Stimulated activated CD4-positive, alpha-beta T cell treated with anti-CD3 and anti-CD28 coated beads, Interleukin-1b, Interleukin-23, amount 100 ng/mL, for 48 hours (primary cell): Measurements from ENCODE around the gene PRKCA.
"Not testable (repeated sequence)": the region's sequence is repeated elsewhere in the genome, so short reads cannot be mapped to it uniquely, and the experiment has no call there.

ENCODE experiments used
- DNase-seq: peaks from one replicate; pipeline ENCODE4 v3.0.0-alpha.2; 2020

The PRKCA gene

DNA sequence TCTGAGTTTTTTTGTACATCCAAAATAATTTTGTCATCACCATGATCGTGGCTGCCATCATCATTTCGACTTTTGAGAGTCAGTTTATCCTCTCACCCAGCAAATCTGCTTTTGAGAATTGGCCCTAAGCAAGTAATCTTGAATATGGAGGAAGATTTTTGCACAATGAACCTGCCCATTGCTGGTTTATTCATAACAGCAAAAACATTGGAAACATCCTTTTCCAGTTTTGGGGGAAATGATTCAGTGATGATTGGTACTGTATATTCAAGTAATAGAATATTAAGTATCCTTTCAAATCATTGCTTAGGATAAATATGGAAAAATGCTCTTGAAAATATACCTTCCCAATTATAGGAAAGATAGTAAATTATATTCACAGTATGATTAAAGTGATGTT, 53.1 kb downstream of the PRKCA start:
- no peak for DNase-seq

- no peak for DNase-seq
Measured at GRCh38 chr17:66357037-66357436, 54.6 kb downstream of the PRKCA start.

GRCh38 chr17:66359351-66359750, 56.9 kb downstream of the PRKCA start:
- no peak for DNase-seq

DNA sequence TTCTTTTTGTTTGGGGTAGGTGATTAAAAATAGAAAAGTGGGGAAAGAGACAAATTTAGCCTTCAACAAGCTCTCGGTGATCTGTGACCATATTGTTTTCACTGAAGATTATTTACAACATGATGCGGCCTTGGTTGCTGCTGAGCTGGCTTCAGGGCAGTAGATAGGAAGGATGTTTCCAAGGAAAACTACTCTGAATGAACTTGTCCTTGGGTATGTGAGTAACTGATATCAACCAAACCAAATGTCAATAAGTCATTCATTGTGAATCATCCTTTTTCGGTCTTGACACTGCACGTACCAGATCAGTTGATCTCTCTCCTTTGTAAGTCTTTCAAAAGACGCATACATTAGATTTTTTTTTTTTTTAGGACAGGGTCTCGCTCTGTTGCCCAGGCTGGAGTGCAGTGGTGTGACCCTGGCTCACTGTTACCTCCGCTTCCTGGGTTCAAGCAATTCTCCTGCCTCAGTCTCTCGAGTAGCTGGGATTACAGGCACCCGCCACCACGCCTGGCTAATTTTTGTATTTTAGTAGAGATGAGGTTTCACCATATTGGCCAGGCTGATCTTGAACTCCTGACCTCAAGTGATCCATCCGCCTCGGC, 58.6 kb downstream of the PRKCA start:
- DNase-seq, result not testable (repeated sequence)

DNA sequence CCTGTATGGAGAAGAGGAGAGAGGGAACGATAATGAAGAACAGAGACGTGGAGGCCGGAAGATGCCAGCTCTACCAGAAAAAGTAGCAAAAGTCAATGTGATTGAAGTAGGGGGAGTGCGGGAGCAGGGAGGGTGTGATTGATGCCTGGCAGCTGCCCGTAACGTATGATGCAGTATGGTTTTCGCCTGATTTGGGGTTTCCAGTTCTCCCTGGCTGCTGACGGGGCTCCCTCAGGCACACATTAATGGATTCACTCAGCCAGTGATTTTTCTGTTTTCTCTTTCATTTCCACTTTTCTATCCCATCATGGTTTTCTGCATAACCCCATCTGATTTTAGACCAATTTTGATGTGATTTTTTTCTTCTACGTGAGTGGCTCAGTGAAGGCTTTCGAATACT, 62.1 kb downstream of the PRKCA start:
- DNase-seq, result peak; percentile 15

- no peak for DNase-seq
Measured at GRCh38 chr17:66364990-66365490, 62.6 kb downstream of the PRKCA start.

GRCh38 chr17:66365903-66366302, 63.5 kb downstream of the PRKCA start:
- no peak for DNase-seq

DNA sequence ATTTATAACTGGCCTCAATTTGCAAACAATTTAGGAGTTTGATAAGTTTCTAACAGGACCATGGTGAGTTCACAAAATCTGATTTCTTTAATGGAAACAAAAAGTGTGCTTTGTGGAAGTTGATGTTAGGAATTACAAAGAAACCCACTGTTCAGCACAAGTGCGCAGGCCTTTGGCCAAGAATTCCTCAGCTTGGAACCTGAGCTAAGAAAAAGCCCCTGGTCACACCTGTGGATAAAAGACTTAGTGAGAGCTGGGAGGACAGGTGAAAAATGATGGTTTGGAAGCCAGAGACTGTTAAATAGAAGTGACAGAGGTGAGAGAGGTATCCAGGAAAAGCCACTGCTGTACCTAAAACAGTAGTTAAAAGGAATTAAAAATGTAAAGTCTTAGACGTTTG, 64.7 kb downstream of the PRKCA start:
- DNase-seq, result no peak

DNA sequence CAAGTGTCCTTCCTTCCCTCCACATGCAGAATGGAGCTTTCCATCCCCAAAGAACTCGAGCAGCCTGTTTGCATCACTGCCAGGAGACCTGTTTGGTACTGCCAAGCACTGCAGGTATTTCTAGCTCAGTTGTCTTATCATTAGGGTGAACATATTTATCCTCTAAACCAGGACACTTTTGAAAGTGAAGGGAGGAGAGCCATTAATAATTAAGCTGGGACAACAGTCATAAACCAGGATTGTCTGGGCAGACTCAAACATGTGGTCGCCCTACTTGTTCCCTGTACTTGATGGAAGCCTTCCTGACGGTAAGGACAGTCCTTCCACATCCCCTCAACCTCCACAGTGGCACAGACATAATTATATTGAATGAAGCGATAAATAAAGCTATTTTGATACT, 67.4 kb downstream of the PRKCA start:
- no peak for DNase-seq

DNA sequence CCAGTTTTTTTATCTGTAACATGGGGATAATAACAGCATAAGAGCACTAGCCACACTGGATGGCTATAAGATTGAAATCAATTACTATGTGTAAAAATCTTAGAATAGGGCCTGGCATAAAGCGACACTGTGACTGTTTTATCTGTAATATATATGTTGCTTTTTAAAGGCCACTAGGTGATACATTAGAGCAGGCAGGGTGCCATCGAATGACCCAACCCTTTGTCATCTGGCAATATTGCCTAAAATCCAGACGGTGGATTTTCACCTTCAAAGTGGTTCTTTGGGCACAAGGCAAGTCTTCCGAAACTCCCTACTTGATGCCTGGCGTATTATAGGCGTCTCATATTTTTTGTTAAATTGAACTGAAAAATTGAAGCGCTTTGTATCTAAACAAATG, 69.1 kb downstream of the PRKCA start:
- no peak for DNase-seq

- DNase-seq, result no peak
Measured at GRCh38 chr17:66372182-66372581, 69.8 kb downstream of the PRKCA start.

- no peak for DNase-seq
Measured at GRCh38 chr17:66373079-66373478, 70.7 kb downstream of the PRKCA start.

- peak; percentile 47 for DNase-seq
Measured at GRCh38 chr17:66373944-66374817, 71.8 kb downstream of the PRKCA start.

- no peak for DNase-seq
Measured at GRCh38 chr17:66375121-66375520, 72.7 kb downstream of the PRKCA start.

GRCh38 chr17:66378296-66378695, 75.9 kb downstream of the PRKCA start:
- no peak for DNase-seq

DNA sequence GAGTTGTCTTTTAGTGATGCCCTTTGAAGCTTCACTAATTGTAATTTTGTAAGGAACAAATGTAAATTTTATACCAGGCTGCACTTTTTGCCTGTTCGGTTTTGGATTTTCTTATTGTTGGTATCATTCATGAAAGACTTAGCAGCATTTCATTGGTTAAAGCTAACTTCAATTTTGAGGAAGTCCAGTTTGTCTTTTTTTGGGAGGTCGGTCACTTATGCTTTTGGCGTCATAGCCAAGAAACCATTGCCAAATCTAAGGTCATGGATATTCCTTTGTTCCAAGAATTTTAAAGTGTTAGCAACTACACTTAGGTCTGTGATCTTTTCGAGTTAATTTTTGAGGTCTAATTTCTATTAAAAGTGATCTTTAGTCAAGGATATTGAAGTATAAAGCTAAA, 77.1 kb downstream of the PRKCA start:
- DNase-seq, result no peak

- no peak for DNase-seq
Measured at GRCh38 chr17:66379996-66380395, 77.6 kb downstream of the PRKCA start.

DNA sequence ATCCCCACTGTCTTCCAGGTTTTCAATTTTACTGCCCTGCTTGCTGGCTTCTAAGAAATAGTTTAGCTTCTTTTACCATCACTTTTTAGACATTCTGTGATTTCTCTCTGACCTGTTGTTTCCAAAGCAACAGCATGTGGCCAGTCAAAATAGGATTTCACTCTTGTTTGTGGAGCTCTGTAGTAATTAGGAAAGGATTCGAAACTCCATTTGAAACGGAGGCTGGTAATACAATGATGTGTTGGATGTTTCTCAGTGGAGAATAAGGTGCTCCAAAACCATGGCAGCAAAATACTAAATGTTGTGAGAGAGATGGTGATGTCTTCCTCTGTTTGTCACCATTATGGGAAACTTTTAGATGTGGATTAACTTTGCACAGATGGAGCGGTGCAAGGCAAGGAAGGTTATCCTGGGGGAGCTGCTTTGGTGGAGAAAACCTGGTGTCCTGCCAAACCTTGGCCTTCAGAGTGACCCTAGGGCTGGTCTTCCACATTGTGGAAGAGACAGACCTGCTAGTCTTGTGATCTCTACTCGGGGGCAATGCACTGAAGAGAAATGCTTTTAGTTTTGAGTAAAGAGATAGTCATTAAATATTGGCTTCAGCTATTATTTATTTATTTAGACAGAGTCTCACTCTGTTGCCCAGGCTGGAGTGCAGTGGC, 79.4 kb downstream of the PRKCA start:
- DNase-seq, result no peak

- no peak for DNase-seq
Measured at GRCh38 chr17:66383333-66383732, 80.9 kb downstream of the PRKCA start.

DNA sequence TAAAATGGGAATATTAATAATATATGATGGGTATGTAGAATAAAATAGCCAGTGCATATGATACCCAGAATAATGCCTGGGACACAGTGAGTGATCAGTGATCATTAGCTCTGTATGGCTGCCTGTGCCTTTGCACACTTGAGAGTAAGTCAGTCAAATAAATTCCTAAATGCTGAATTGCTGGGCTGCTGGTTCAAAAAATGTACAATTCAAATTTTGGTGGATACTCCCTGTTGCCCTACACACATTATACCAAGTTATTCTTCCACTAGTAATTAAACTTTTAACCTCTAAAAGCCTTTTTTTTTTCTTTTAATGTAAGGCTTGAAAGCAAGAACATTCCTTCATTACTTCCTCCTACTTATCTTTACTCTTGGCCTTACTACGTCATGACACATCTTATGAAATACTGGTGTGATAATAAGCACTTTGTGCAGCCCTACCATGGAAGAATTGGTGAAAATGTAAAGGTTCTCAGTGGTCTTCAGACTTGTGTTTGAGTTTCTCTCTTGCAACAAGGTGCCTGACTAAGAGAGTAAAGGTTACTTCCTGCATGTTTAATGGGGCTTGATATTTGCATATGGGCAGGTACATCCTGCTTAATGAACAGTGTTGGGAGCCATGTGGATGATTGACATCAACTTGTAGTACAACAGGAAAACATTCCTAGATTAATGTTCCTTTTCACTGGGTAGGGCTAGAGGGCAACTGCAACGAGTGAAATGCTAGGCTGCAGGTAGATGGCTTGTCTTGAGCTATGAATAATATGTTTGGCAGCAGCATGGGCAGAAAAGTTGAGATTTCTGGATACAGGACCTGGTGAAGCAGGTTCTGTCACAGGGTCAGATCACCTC, 84.3 kb downstream of the PRKCA start:
- DNase-seq, result no peak

GRCh38 chr17:66387392-66387981, 85.1 kb downstream of the PRKCA start:
- no peak for DNase-seq

- no peak for DNase-seq
Measured at GRCh38 chr17:66392783-66393437, 90.5 kb downstream of the PRKCA start.
